GM04503 (cell line): ENCODE results near the gene HOXC11.

ENCODE experiments used
- DNase-seq: peaks from one replicate; pipeline ENCODE4 v3.0.0-alpha.2; 2012; ENCODE audit warnings: low read depth

HOXC11 gene

GRCh38 chr12:54009171-54010052, 36.5 kb downstream of the HOXC11 start:
- no peak for DNase-seq

DNA sequence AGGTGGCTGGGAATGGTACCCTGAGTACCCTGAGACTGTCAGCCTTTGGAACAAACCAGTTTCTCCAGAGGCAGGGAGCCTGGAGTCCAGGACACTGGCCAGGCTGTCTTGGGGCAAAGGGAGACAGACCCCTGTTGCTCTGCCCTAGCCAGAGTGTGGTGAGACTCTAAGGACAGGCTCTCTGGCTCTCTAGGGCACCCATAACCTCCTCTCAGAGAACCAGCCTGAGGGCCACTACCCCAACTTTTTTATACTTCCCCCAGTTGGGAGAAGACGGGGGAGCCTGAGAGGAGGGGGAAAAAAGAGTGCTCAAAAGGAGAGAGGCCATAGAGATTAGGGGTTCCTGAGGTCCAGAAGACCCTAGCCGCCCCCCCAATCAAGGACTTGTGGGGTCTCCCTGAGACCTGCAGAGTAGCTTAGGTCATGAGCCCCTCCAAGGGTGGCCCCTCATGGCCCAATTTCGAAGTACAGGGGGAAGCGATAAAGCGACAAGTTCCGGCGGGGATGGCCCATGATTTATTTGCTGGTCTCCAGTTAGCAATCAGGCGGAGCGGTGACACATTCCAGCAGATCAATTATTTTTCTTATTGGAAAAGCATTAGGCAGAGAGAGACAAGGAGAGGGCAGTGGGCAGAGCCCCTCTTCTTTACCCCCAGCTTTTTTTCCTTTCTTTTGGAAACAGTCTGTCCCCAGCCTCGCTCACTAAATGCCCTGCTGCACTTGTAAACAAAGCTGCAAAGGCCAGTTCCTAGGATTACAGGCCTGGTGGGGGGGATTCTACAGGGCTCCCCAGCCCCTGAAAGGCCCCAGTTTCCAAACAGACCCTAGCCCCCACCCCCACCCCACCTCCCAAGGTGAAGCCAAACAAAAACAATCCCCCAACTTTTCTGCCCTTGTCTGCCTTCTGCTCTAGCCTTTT, 37.4 kb downstream of the HOXC11 start:
- DNase-seq, result no peak

- no peak for DNase-seq
These were observed 38.2 kb downstream of the HOXC11 start for GRCh38 chr12:54010972-54011664.

GRCh38 chr12:54011665-54012532, 39.0 kb downstream of the HOXC11 start:
- no peak for DNase-seq

GRCh38 chr12:54012631-54013409, 39.9 kb downstream of the HOXC11 start:
- no peak for DNase-seq

DNA sequence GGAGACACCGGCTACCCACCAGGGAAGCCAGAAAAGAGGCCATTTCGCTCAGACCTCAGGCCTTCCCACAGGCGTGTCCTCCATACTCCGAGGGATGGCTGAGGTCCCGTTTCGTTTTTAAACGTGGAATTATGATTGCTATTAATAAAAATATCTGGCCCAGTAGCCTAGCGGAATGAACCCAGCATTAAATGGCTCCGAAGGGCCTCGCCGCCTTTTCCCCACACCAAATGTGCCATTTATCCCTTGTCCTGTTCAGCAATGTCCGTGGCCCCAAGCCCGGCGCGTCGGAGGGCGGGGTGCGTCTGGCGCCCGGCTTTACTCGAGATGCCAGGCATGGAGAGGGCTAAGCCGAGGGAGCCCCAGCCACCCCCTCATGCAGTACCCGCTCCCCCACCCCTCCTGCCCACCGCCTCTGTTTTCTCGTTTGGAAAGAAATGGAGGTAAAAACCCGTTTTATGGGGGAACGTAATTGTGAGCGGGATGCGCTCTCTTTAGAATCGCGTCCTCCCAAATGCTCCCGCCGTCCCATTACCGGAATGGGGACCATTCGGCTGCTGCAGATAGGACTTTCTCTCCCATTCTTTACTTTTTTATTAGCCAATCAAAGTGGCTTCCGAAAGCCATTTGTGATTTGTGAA, 41.6 kb downstream of the HOXC11 start:
- DNase-seq, result no peak

DNA sequence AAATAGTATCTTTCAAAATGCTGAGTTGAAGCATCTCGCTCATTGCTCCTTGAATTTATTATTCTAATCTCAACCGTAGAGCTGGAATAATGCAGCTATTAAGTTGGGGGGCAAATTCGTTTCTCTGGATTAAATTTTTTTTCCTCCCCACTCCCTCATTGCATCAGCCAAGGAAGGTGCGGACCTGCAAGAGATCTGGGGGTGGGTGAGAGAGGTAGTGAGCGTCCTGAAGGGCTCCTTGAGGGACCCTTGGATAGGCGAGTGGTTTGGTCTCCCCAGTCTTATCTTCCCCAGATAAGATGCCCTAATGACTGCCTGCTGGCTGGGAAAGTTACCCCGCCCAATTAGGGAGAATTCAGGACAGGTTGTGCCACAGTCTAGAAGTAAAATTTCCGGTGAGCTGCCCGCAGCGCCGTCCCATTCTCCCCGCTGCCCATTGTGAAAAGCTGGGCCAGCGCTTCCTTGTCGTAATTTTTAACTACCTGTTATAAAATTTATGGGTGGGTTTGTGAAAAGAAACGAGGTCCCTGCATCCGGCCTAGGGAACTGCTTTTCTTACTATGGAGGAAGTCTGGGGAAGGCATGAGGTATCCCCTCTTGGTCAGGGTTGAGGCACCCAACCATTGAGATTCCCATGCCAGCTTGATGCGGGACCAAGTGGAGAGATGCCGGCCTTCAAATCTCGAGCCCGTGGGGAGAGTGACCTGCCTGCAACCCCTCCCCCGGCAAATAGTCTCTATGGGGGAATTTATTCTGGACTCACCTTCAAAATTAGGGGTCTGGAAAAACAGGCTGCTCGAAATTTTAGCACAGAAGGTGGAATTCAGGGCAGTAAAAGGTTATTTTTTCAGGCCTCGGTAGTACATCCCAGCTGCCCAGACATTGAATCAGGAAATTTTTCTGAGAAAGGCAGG, 42.3 kb downstream of the HOXC11 start:
- DNase-seq, result no peak

- DNase-seq, result no peak
These were observed 43.1 kb downstream of the HOXC11 start for GRCh38 chr12:54016051-54016450.

DNA sequence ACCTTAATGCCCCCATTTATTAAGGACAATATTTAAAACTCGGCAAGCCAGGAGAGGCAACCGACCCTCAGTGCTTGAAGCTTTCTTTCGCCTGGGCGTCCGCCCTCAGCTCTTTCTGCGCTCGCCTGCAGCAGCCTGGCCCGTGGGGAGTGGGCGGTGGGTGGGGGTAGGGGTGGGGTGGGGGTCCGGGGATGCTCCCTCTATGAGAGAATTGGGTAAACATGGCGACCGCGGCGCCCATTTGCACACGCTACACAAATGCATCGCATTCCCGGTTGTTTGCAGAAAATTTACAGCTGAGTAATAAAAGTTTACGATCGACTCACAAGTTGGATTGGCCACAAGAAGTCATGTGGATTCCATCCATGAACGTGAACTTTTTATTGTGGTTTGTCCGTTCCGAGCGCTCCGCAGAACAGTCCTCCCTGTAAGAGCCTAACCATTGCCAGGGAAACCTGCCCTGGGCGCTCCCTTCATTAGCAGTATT, 43.6 kb downstream of the HOXC11 start:
- peak; percentile 88 for DNase-seq

DNA sequence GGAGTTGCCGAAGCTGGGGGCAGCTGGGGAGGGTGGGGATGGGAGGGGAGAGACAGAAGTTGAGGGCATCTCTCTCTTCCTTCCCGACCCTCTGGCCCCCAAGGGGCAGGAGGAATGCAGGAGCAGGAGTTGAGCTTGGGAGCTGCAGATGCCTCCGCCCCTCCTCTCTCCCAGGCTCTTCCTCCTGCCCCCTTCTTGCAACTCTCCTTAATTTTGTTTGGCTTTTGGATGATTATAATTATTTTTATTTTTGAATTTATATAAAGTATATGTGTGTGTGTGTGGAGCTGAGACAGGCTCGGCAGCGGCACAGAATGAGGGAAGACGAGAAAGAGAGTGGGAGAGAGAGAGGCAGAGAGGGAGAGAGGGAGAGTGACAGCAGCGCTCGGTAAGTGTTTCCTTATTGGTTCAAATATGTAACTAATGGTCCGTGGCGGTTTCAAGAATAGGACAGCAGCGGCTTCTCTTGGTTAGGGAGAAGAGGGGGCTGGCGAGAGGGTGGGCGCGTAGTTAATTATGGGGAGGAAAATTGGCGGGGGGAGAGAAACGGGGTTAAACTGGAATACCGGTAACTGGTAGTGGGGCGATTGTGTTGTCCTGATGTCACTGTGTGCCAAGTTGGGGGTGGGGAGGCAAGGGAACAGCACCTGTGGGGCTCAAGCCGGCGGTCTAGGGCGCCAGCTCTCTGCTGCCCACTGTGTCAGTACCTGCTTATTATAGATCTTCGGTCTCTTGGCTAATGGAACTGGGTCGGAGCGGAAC, 44.3 kb downstream of the HOXC11 start:
- no peak for DNase-seq

GRCh38 chr12:54017878-54018467, 45.0 kb downstream of the HOXC11 start:
- no peak for DNase-seq

GRCh38 chr12:54018468-54018984, 45.6 kb downstream of the HOXC11 start:
- no peak for DNase-seq

- DNase-seq, result no peak
These were observed 46.3 kb downstream of the HOXC11 start for GRCh38 chr12:54019091-54019811.

GRCh38 chr12:54019924-54020590, 47.1 kb downstream of the HOXC11 start:
- DNase-seq, result no peak

- DNase-seq, result peak; percentile 11
These were observed 47.9 kb downstream of the HOXC11 start for GRCh38 chr12:54020591-54021405.
